K562 (cell line): ENCODE data around the gene TADA1. TPM values are rescaled to one million over a fixed set of nuclear protein-coding genes. Genes with fewer than 3 reads are reported as not detected.

ENCODE experiments used
- FOS ChIP-seq: IDR thresholded peaks from 3 replicates; pipeline ENCODE4 v1.6.1; 2011; ENCODE audit not compliant: insufficient read length; ENCODE audit errors: extremely low read depth
- KAT8 ChIP-seq: fragments of 450-650 bp; IDR thresholded peaks from 2 replicates; pipeline ENCODE4 v1.6.1; 2016; ENCODE audit warnings: low read depth, mild to moderate bottlenecking
- MAFG ChIP-seq: fragments of 450-650 bp; conservative IDR thresholded peaks from 2 replicates; pipeline ENCODE4 v1.6.1; 2016; ENCODE audit warnings: missing genetic modification characterization, missing compliant biosample characterization
- NCOR1 ChIP-seq: fragments of 450-650 bp; IDR thresholded peaks from 2 replicates; pipeline ENCODE4 v1.6.1; 2016; ENCODE audit warnings: mild to moderate bottlenecking, moderate library complexity
- POLR2G ChIP-seq: fragments of 200-400 bp; formaldehyde crosslinking; IDR thresholded peaks from 2 replicates; pipeline ENCODE4 v1.6.1; 2017; ENCODE audit warnings: low read depth, mild to moderate bottlenecking, antibody characterized with exemption, low read length, moderate library complexity
- RCOR1 ChIP-seq, 2 experiments: IDR thresholded peaks; 2 replicates each; pipeline ENCODE4 v1.6.1; 2012; ENCODE audit warnings: low read depth in 2 of 2, low read length in 2 of 2, borderline replicate concordance in 1 of 2, improper control_type of control experiment in 1 of 2
- TARDBP ChIP-seq: fragments of 450-650 bp; IDR thresholded peaks from 2 replicates; pipeline ENCODE4 v1.6.1; 2016
- XRCC3 ChIP-seq: fragments of 450-650 bp; IDR thresholded peaks from 2 replicates; pipeline ENCODE4 v1.6.1; 2017; ENCODE audit warnings: mild to moderate bottlenecking, moderate library complexity
- ZNF217 ChIP-seq: sonication (generic); formaldehyde crosslinking; IDR thresholded peaks from 2 replicates; pipeline ENCODE4 v1.8.0; 2022; ENCODE audit warnings: mild to moderate bottlenecking, missing genetic modification reagents
- ZNF583 ChIP-seq: fragments of 250-450 bp; sonication (Bioruptor Pico); IDR thresholded peaks from 2 replicates; pipeline ENCODE4 v1.4.0; 2020
- polyA plus RNA-seq, 8 experiments: library from polyadenylated mRNA; depleted of rRNA in 4 of 8; stranded (reverse) in 5 of 8; unstranded in 3 of 8; fragments of >200 nt; fragmentation: Nextera tagmentation in 2 of 8; fragmentation: Illumina TruSeq in 1 of 8; extraction: Ambion mirVana in 2 of 8; extraction: Trizol in 1 of 8; gene quantifications; 2 replicates each; pipeline versions ENCODE4 v1.2.1 to v1.2.3, GENCODE V29; 2011 to 2014; ENCODE audit warnings: inconsistent platforms in 1 of 8, missing spikeins in 1 of 8
- total RNA-seq, 7 experiments: library from RNA; depleted of rRNA in 6 of 7; stranded (reverse); fragments of >200 nt in 6 of 7; fragmentation: Illumina TruSeq in 2 of 7; extraction: Trizol in 2 of 7; gene quantifications; 2 replicates each; pipeline versions ENCODE4 v1.2.1 to v1.2.3, GENCODE V29; 2011 to 2021; ENCODE audit warnings: low replicate concordance in 1 of 7
- TF ChIP-seq, protein P1 (sequence below): fragments of 250-450 bp; sonication (Bioruptor Pico); IDR thresholded peaks from 2 replicates; pipeline ENCODE4 v1.4.0; 2020; ENCODE audit warnings: borderline replicate concordance
- TF ChIP-seq, protein P2 (sequence below): sonication (generic); IDR thresholded peaks from 2 replicates; pipeline ENCODE4 v1.6.1; 2016
- TF ChIP-seq, protein P3 (sequence below): fragments of 450-650 bp; IDR thresholded peaks from 2 replicates; pipeline ENCODE4 v1.6.1; 2017; ENCODE audit warnings: antibody characterized with exemption, mild to moderate bottlenecking

TADA1 gene
- total and polyA plus RNA-seq, 9 of the 15 experiments (the other 6 are each of a cell fraction or from before 2014, with no cell fraction given) = 15.9 to 76.5 (median 28.7) TPM

DNA sequence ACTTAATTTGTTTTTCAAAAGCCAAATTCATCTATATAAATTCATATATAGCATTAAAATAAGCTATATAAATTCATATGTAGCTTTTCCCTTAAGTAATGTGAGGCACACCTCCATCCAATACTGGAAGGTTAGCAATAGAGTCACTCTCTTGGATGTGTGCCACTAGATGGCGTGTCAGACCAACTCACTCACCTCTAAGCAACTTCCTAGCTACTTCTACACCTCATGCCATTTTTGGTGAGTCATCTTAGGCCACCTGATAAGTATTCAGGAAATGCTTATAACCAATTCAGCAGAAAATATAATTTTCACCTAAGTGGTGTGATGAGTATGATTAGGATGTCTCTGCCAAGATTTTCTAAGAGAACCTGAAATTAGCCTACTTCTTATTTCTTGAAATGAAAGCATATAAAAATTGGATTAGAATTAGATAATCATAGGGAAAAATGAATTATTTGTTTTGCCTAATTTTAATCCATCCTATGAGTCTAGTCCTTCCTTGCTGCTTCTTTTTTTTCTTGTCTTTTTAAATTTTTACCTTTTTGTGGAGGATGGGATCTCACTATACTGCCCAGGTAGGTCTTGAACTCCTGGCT is 34.4 kb upstream of the TADA1 start (continued):
- TF ChIP-seq, protein P1, sequence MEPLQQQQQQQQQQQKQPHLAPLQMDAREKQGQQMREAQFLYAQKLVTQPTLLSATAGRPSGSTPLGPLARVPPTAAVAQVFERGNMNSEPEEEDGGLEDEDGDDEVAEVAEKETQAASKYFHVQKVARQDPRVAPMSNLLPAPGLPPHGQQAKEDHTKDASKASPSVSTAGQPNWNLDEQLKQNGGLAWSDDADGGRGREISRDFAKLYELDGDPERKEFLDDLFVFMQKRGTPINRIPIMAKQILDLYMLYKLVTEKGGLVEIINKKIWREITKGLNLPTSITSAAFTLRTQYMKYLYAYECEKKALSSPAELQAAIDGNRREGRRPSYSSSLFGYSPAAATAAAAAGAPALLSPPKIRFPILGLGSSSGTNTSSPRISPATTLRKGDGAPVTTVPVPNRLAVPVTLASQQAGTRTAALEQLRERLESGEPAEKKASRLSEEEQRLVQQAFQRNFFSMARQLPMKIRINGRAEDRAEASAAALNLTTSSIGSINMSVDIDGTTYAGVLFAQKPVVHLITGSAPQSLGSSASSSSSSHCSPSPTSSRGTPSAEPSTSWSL = no peak
- TF ChIP-seq XRCC3 (0 out of 2 replicates have a peak, but pooled peaks have one; percentile 43), RCOR1 (IDR thresholded peaks at IDR 0.05; ENCODE audit: borderline replicate concordance in 1 of 2, low read depth in 2 of 2, low read length in 2 of 2) (peak in 1 of 2 experiments; percentile 86; a peak in 2 of 4 replicates), NCOR1 (no peak), POLR2G (no peak), TARDBP (no peak), ZNF217 (CRISPR knock-in tag) (no peak), MAFG (tag) (peak; percentile 97), FOS (peak; percentile 32), ZNF583 (CRISPR knock-in tag) (no peak), KAT8 (no peak)
- TF ChIP-seq, protein P2, sequence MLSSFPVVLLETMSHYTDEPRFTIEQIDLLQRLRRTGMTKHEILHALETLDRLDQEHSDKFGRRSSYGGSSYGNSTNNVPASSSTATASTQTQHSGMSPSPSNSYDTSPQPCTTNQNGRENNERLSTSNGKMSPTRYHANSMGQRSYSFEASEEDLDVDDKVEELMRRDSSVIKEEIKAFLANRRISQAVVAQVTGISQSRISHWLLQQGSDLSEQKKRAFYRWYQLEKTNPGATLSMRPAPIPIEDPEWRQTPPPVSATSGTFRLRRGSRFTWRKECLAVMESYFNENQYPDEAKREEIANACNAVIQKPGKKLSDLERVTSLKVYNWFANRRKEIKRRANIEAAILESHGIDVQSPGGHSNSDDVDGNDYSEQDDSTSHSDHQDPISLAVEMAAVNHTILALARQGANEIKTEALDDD = no peak
- TF ChIP-seq, protein P3, sequence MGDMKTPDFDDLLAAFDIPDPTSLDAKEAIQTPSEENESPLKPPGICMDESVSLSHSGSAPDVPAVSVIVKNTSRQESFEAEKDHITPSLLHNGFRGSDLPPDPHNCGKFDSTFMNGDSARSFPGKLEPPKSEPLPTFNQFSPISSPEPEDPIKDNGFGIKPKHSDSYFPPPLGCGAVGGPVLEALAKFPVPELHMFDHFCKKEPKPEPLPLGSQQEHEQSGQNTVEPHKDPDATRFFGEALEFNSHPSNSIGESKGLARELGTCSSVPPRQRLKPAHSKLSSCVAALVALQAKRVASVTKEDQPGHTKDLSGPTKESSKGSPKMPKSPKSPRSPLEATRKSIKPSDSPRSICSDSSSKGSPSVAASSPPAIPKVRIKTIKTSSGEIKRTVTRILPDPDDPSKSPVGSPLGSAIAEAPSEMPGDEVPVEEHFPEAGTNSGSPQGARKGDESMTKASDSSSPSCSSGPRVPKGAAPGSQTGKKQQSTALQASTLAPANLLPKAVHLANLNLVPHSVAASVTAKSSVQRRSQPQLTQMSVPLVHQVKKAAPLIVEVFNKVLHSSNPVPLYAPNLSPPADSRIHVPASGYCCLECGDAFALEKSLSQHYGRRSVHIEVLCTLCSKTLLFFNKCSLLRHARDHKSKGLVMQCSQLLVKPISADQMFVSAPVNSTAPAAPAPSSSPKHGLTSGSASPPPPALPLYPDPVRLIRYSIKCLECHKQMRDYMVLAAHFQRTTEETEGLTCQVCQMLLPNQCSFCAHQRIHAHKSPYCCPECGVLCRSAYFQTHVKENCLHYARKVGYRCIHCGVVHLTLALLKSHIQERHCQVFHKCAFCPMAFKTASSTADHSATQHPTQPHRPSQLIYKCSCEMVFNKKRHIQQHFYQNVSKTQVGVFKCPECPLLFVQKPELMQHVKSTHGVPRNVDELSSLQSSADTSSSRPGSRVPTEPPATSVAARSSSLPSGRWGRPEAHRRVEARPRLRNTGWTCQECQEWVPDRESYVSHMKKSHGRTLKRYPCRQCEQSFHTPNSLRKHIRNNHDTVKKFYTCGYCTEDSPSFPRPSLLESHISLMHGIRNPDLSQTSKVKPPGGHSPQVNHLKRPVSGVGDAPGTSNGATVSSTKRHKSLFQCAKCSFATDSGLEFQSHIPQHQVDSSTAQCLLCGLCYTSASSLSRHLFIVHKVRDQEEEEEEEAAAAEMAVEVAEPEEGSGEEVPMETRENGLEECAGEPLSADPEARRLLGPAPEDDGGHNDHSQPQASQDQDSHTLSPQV = peak; percentile 52
